ENCODE results near the gene SEPTIN10. TPM values are rescaled to one million over a fixed set of nuclear protein-coding genes. Genes with fewer than 3 reads are reported as not detected.

The SEPTIN10 gene
- total and polyA plus RNA-seq, 2 donors (not counting 1 experiment from before 2014, with no cell fraction given), result 0.28 TPM; not detected in 1

- H3K27me3 ChIP-seq (replicated peaks in 1 of 4; ENCODE audit: control extremely low read depth in 1 of 4, control insufficient read depth in 3 of 4, insufficient read depth in 4 of 4, low read length in 3 of 4), result no peaks in the 10 kb centered on the region
- Mint-ChIP-seq H3K27me3 (no peaks in the 10 kb centered on the region), H3K9me3 (ENCODE audit: insufficient read depth) (no peaks in the 10 kb centered on the region), H3K4me3 (no peak overlapping the region), H3K27ac (no peak overlapping the region), H3K4me1 (no peaks in the 10 kb centered on the region)
- ChIA-PET CTCF (no interaction called here), POLR2A (no interaction called here)
- H3K79me2 ChIP-seq (ENCODE audit: control insufficient read depth, insufficient read depth, low read length), result no peaks in the 10 kb centered on the region
- DNase-seq (no peak), ATAC-seq (ENCODE audit: low read depth) (no peak)
- WGBS (ENCODE audit: insufficient coverage), result no CpG with 5 or more reads among the region's 7 CpGs
- intact Hi-C loops (cut with micrococcal nuclease), result no loop called here
- no peaks in the 10 kb centered on the region for H3K4me1 ChIP-seq (ENCODE audit: control insufficient read depth in 2 of 2, insufficient read depth in 2 of 2, low read length in 2 of 2)
- H4K20me1 ChIP-seq (ENCODE audit: control insufficient read depth, insufficient read depth, low read length, poor library complexity, severe bottlenecking), result no peaks in the 10 kb centered on the region
- H3K9ac ChIP-seq (ENCODE audit: low read length), result no peak overlapping the region
- no peaks in the 10 kb centered on the region for H3K36me3 ChIP-seq (replicated peaks in 1 of 2; ENCODE audit: control extremely low read depth in 1 of 2, control insufficient read depth in 1 of 2, extremely low read depth in 1 of 2, insufficient read depth in 2 of 2, low read length in 1 of 2)
- no peak overlapping the region for H3K27ac ChIP-seq (ENCODE audit: low read length in 2 of 2)
- no peak overlapping the region for H3K4me2 ChIP-seq (replicated peaks; ENCODE audit: low read depth, low read length, poor library complexity, severe bottlenecking)
- H3K4me3 ChIP-seq (ENCODE audit: control extremely low read depth in 1 of 5, extremely low read depth in 1 of 5, insufficient read depth in 1 of 5, low read depth in 2 of 5, low read length in 4 of 5), result no peak overlapping the region
- TF ChIP-seq CTCF (IDR thresholded peaks at IDR 0.05) (no peak), EZH2 (IDR thresholded peaks at IDR 0.05; ENCODE audit: borderline replicate concordance, insufficient read depth, low read depth, low read length, poor library complexity, severe bottlenecking) (no peak)
- no peak overlapping the region for H2AFZ ChIP-seq (ENCODE audit: insufficient read depth, low read depth, low read length, poor library complexity, severe bottlenecking)
- no peaks in the 10 kb centered on the region for H3K9me3 ChIP-seq (ENCODE audit: control extremely low read depth in 1 of 3, control insufficient read depth in 2 of 3, insufficient read depth in 1 of 3, low read length in 2 of 3)
Measured at GRCh38 chr2:109522063-109522374, 91.7 kb downstream of the SEPTIN10 start.

DNA sequence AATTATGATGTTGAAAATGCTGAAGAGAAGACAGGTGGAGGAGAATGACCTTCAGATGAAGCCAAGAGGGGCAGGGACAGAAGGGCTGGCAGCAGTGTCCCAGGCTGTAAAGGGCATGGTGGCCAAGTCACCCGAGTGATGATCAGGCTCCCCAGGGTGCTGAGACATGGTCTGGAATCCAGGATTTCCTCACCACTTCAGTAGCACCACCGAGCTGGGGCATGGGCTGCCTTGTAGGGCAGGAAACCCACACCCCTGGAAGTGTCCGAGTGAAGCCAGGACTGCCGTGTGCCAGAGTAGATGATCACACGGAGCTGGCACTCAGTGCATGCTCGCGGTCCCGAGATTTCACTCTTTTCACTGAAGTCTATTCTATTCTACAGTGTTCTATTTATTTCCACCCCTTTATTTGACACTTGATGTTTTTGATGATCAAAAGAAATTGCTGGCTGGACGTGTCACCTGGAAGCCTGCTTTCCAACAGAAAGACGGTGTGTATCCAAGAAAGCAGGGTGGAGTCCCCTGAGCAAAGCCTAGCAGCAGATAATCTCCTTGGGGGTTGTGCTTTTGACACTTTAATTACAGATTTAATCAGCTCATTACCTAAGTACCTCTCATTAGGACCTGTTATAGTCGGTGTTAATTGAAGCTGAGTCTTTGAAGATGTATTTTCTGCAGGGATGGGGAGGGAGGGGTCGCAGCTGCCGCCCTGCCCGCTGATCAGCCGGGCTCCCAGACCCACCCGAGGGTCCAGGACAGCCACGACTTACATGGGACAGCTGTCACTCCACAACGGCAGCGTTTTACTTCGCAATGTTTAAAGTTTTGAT, 92.3 kb downstream of the SEPTIN10 start:
- Histone ChIP-seq H3K27ac (ENCODE audit: low read length in 2 of 2) (no peak overlapping the region), H3K4me3 (ENCODE audit: control extremely low read depth in 1 of 5, extremely low read depth in 1 of 5, insufficient read depth in 1 of 5, low read depth in 2 of 5, low read length in 4 of 5) (no peak overlapping the region), H3K4me1 (ENCODE audit: control insufficient read depth in 2 of 2, insufficient read depth in 2 of 2, low read length in 2 of 2) (no peaks in the 10 kb centered on the region), H3K27me3 (replicated peaks in 1 of 4; ENCODE audit: control extremely low read depth in 1 of 4, control insufficient read depth in 3 of 4, insufficient read depth in 4 of 4, low read length in 3 of 4) (no peaks in the 10 kb centered on the region), H3K9ac (ENCODE audit: low read length) (no peak overlapping the region), H3K4me2 (replicated peaks; ENCODE audit: low read depth, low read length, poor library complexity, severe bottlenecking) (no peak overlapping the region), H4K20me1 (ENCODE audit: control insufficient read depth, insufficient read depth, low read length, poor library complexity, severe bottlenecking) (no peaks in the 10 kb centered on the region), H2AFZ (ENCODE audit: insufficient read depth, low read depth, low read length, poor library complexity, severe bottlenecking) (no peak overlapping the region), H3K36me3 (replicated peaks in 1 of 2; ENCODE audit: control extremely low read depth in 1 of 2, control insufficient read depth in 1 of 2, extremely low read depth in 1 of 2, insufficient read depth in 2 of 2, low read length in 1 of 2) (no peaks in the 10 kb centered on the region), H3K9me3 (ENCODE audit: control extremely low read depth in 1 of 3, control insufficient read depth in 2 of 3, insufficient read depth in 1 of 3, low read length in 2 of 3) (no peaks in the 10 kb centered on the region), H3K79me2 (ENCODE audit: control insufficient read depth, insufficient read depth, low read length) (no peaks in the 10 kb centered on the region)
- H3K27me3 Mint-ChIP-seq, result no peaks in the 10 kb centered on the region
- no peak overlapping the region for H3K27ac Mint-ChIP-seq
- H3K9me3 Mint-ChIP-seq (ENCODE audit: insufficient read depth), result no peaks in the 10 kb centered on the region
- intact Hi-C loops (cut with micrococcal nuclease), result no loop called here
- TF ChIP-seq CTCF (IDR thresholded peaks at IDR 0.05) (no peak), EZH2 (IDR thresholded peaks at IDR 0.05; ENCODE audit: borderline replicate concordance, insufficient read depth, low read depth, low read length, poor library complexity, severe bottlenecking) (no peak)
- DNase-seq, result no peak
- 85% methylated on average over 12 of the region's 20 CpGs for WGBS (ENCODE audit: insufficient coverage)
- ChIA-PET CTCF (no interaction called here), POLR2A (no interaction called here)
- no peak for ATAC-seq (ENCODE audit: low read depth)
- no peak overlapping the region for H3K4me3 Mint-ChIP-seq
- no peaks in the 10 kb centered on the region for H3K4me1 Mint-ChIP-seq
